ENCODE measurements around the gene GALNT10.

The GALNT10 gene

GRCh38 chr5:154176181-154176580 lies 14.4 kb upstream of the GALNT10 start:
- in situ Hi-C loops (cut with MboI; ENCODE audit: low pct_unique_long_range_greater_than_20kb, low sequenced_read_pairs, unreplicated experiment): loop anchor here (10.0 kb wide), 1 partner anchor 91 kb away; no protein-coding TSS in a partner anchor
- DNase-seq (ENCODE audit: low spot score): no peak
- no peak for TF ChIP-seq CTCF (IDR thresholded peaks at IDR 0.05; ENCODE audit: extremely low read depth, insufficient read depth, missing control alignments)

GRCh38 chr5:154178661-154179060 lies 11.9 kb upstream of the GALNT10 start:
- in situ Hi-C loops (cut with MboI; ENCODE audit: low pct_unique_long_range_greater_than_20kb, low sequenced_read_pairs, unreplicated experiment): loop anchor here (10.0 kb wide), 1 partner anchor 94 kb away; no protein-coding TSS in a partner anchor
- DNase-seq (ENCODE audit: low spot score): no peak
- TF ChIP-seq CTCF (IDR thresholded peaks at IDR 0.05; ENCODE audit: extremely low read depth, insufficient read depth, missing control alignments): no peak

GRCh38 chr5:154179846-154180710 lies 10.5 kb upstream of the GALNT10 start:
- peak; percentile 66 for DNase-seq (ENCODE audit: low spot score)
- in situ Hi-C loops (cut with MboI; ENCODE audit: low pct_unique_long_range_greater_than_20kb, low sequenced_read_pairs, unreplicated experiment): loop anchor here (10.0 kb wide), 1 partner anchor 95 kb away; no protein-coding TSS in a partner anchor
- TF ChIP-seq CTCF (IDR thresholded peaks at IDR 0.05; ENCODE audit: extremely low read depth, insufficient read depth, missing control alignments): peak; percentile 75

- TF ChIP-seq CTCF (IDR thresholded peaks at IDR 0.05; ENCODE audit: extremely low read depth, insufficient read depth, missing control alignments): no peak
- in situ Hi-C loops (cut with MboI; ENCODE audit: low pct_unique_long_range_greater_than_20kb, low sequenced_read_pairs, unreplicated experiment): no loop called here
- DNase-seq (ENCODE audit: low spot score): no peak
Observed at GRCh38 chr5:154181161-154181560, 9.4 kb upstream of the GALNT10 start.

GRCh38 chr5:154189256-154189818 lies 1.2 kb upstream of the GALNT10 start:
- TF ChIP-seq CTCF (IDR thresholded peaks at IDR 0.05; ENCODE audit: extremely low read depth, insufficient read depth, missing control alignments): no peak
- in situ Hi-C loops (cut with MboI; ENCODE audit: low pct_unique_long_range_greater_than_20kb, low sequenced_read_pairs, unreplicated experiment): no loop called here
- peak; percentile 40 for DNase-seq (ENCODE audit: low spot score)

- peak; percentile 70 for TF ChIP-seq CTCF (IDR thresholded peaks at IDR 0.05; ENCODE audit: extremely low read depth, insufficient read depth, missing control alignments)
- DNase-seq (ENCODE audit: low spot score): peak; percentile 94
- in situ Hi-C loops (cut with MboI; ENCODE audit: low pct_unique_long_range_greater_than_20kb, low sequenced_read_pairs, unreplicated experiment): no loop called here
Observed at GRCh38 chr5:154189819-154190594, 526 bp upstream of the GALNT10 start.

Data from GM13977 (cell line).